GM23338 (cell line): Measurements from ENCODE around the gene FHIT. TPM values are rescaled to one million over a fixed set of nuclear protein-coding genes. Genes with fewer than 3 reads are reported as not detected.

ENCODE experiments used
- ATAC-seq: fragments of 200-7000 bp; cut with Tn5 transposase; 3 replicates; pipeline ENCODE4 v1.9.1; 2020
- DNase-seq: peaks from one replicate; pipeline ENCODE4 v3.0.0-alpha.2; 2015; ENCODE audit warnings: low spot score
- H2AFZ ChIP-seq: fragments of 200-600 bp; sonication (generic); 2 replicates; pipeline ENCODE4 v1.8.0; 2016; ENCODE audit warnings: antibody characterized with exemption, mild to moderate bottlenecking, moderate library complexity
- H3F3A ChIP-seq: fragments of 200-600 bp; sonication (generic); replicated peaks from 2 replicates; pipeline ENCODE4 v1.8.0; 2017; ENCODE audit warnings: antibody characterized with exemption, mixed run types, low read depth
- H3K27ac ChIP-seq: fragments of 200-600 bp; sonication (generic); 2 replicates; pipeline ENCODE4 v1.6.1; 2016; ENCODE audit warnings: low read depth
- H3K27me3 ChIP-seq: fragments of 200-600 bp; sonication (generic); 2 replicates; pipeline ENCODE4 v1.8.0; 2016; ENCODE audit warnings: mild to moderate bottlenecking, mixed run types, moderate library complexity; ENCODE audit not compliant: insufficient read depth
- H3K36me3 ChIP-seq: fragments of 200-600 bp; sonication (generic); 2 replicates; pipeline ENCODE4 v1.8.0; 2016; ENCODE audit warnings: mild to moderate bottlenecking; ENCODE audit not compliant: insufficient read depth
- H3K4me1 ChIP-seq: fragments of 200-600 bp; sonication (generic); 2 replicates; pipeline ENCODE4 v1.8.0; 2016; ENCODE audit warnings: mild to moderate bottlenecking, moderate library complexity; ENCODE audit not compliant: insufficient read depth
- H3K4me2 ChIP-seq: fragments of 200-600 bp; sonication (generic); 2 replicates; pipeline ENCODE4 v1.7.1; 2017; ENCODE audit warnings: mixed run types
- H3K4me3 ChIP-seq: fragments of 200-600 bp; sonication (generic); 2 replicates; pipeline ENCODE4 v1.6.1; 2016; ENCODE audit warnings: mixed run types
- H3K79me2 ChIP-seq: fragments of 200-600 bp; sonication (generic); replicated peaks from 2 replicates; pipeline ENCODE4 v1.8.0; 2017; ENCODE audit warnings: mild to moderate bottlenecking; ENCODE audit not compliant: insufficient read depth
- H3K9me2 ChIP-seq: fragments of 200-600 bp; sonication (generic); 2 replicates; pipeline ENCODE4 v1.8.0; 2017; ENCODE audit not compliant: insufficient read depth
- H4K20me1 ChIP-seq: fragments of 200-600 bp; sonication (generic); replicated peaks from 2 replicates; pipeline ENCODE4 v1.8.0; 2017; ENCODE audit warnings: mild to moderate bottlenecking; ENCODE audit not compliant: insufficient read depth
- H3K27ac Mint-ChIP-seq: 2 replicates; pipeline ENCODE4 v1.8.0; 2020; ENCODE audit warnings: inconsistent platforms, mild to moderate bottlenecking, moderate library complexity, mixed read lengths
- H3K27me3 Mint-ChIP-seq: 3 replicates; pipeline ENCODE4 v1.8.0; 2022; ENCODE audit warnings: low read depth, mild to moderate bottlenecking, moderate library complexity, mixed read lengths, inconsistent platforms; ENCODE audit not compliant: insufficient read depth, poor library complexity
- H3K36me3 Mint-ChIP-seq: 3 replicates; pipeline ENCODE4 v1.8.0; 2021; ENCODE audit warnings: low read depth, mild to moderate bottlenecking, inconsistent platforms, moderate library complexity, mixed read lengths
- H3K4me1 Mint-ChIP-seq: 3 replicates; pipeline ENCODE4 v1.8.0; 2020; ENCODE audit warnings: mild to moderate bottlenecking, inconsistent platforms, mixed read lengths
- H3K4me3 Mint-ChIP-seq: 3 replicates; pipeline ENCODE4 v1.8.0; 2021; ENCODE audit warnings: moderate library complexity, mild to moderate bottlenecking, inconsistent platforms, mixed read lengths
- H3K9me3 Mint-ChIP-seq: 3 replicates; pipeline ENCODE4 v1.8.0; 2020; ENCODE audit warnings: moderate library complexity, mild to moderate bottlenecking, inconsistent platforms, mixed read lengths
- CREB1 ChIP-seq: fragments of 250-450 bp; sonication (Bioruptor Pico); IDR thresholded peaks from 2 replicates; pipeline ENCODE4 v1.5.0; 2020; ENCODE audit warnings: low read depth, mild to moderate bottlenecking, moderate library complexity
- EZH2phosphoT487 ChIP-seq: fragments of 200-600 bp; sonication (generic); IDR thresholded peaks from one replicate; pipeline ENCODE4 v1.8.1; 2018; ENCODE audit warnings: antibody characterized with exemption; ENCODE audit not compliant: unreplicated experiment
- JUNB ChIP-seq: IDR thresholded peaks from one replicate; pipeline ENCODE4 v1.6.1; 2016; ENCODE audit warnings: antibody characterized with exemption; ENCODE audit not compliant: unreplicated experiment
- NANOG ChIP-seq: IDR thresholded peaks from 2 replicates; pipeline ENCODE4 v1.6.1; 2016; ENCODE audit warnings: antibody characterized with exemption, borderline replicate concordance
- POLR2AphosphoS5 ChIP-seq: IDR thresholded peaks from 2 replicates; pipeline ENCODE4 v1.6.1; 2016; ENCODE audit warnings: antibody characterized with exemption, low read depth
- STAT1 ChIP-seq: IDR thresholded peaks from one replicate; pipeline ENCODE4 v1.6.1; 2016; ENCODE audit warnings: antibody characterized with exemption; ENCODE audit not compliant: unreplicated experiment
- ZNF114 ChIP-seq: fragments of 250-450 bp; sonication (Bioruptor Pico); IDR thresholded peaks from 2 replicates; pipeline ENCODE4 v1.5.0; 2020; ENCODE audit warnings: mild to moderate bottlenecking, moderate library complexity
- ZNF331 ChIP-seq: fragments of 250-450 bp; sonication (Bioruptor Pico); IDR thresholded peaks from 2 replicates; pipeline ENCODE4 v1.5.0; 2020; ENCODE audit warnings: low read depth, mild to moderate bottlenecking, moderate library complexity
- polyA plus RNA-seq: library from polyadenylated mRNA; unstranded; fragments of >200 nt; fragmentation: Nextera tagmentation; extraction: Ambion mirVana; gene quantifications from 2 replicates; pipeline ENCODE4 v1.2.1, GENCODE V29; 2016
- total RNA-seq: library from RNA; depleted of rRNA; stranded (reverse); fragments of >200 nt; shearing (Covaris generic); gene quantifications from 2 replicates; pipeline ENCODE4 v1.2.3, GENCODE V29; 2014
- TF ChIP-seq, protein P1 (sequence below): fragments of 250-450 bp; sonication (Bioruptor Pico); IDR thresholded peaks from 2 replicates; pipeline ENCODE4 v1.5.0; 2020; ENCODE audit warnings: mild to moderate bottlenecking, moderate library complexity
- TF ChIP-seq, protein P2 (sequence below): IDR thresholded peaks from one replicate; pipeline ENCODE4 v1.6.1; 2018; ENCODE audit warnings: antibody characterized with exemption; ENCODE audit not compliant: unreplicated experiment
- TF ChIP-seq, protein P3 (sequence below): IDR thresholded peaks from 2 replicates; pipeline ENCODE4 v1.6.1; 2016; ENCODE audit warnings: antibody characterized with exemption
- TF ChIP-seq, protein P4 (sequence below), 2 experiments: fragments of 200-600 bp in 1 of 2; sonication (generic) in 1 of 2; conservative IDR thresholded peaks; 2 replicates each; pipeline versions ENCODE4 v1.5.1 to v1.6.1; 2016 to 2017; ENCODE audit warnings: antibody characterized with exemption in 2 of 2, low read depth in 2 of 2, mild to moderate bottlenecking in 2 of 2, moderate library complexity in 1 of 2

Gene FHIT
- total and polyA plus RNA-seq, 2 experiments from 2014 or later = 3.0 to 8.3 TPM

DNA sequence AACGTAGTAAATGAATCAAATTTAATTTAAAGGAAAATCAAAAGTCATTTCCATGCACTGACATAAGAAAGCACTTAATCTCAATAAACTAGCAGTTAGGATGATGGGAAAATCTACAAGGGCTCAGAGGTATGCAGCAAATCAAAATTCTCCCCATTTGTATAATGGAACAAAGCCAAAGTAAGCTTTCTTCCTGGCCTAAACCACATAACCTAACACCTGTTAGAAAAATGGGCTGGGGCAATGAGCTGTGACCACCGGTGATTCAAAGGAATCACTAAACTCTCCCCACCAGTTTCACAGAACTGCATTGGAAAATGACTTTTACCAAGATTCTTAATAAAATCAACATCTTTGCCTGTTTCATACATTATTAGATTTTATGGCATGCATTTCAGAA is 1024.3 kb downstream of the FHIT start:
- H3K27ac ChIP-seq = no peak overlapping the region
- TF ChIP-seq, protein P1, sequence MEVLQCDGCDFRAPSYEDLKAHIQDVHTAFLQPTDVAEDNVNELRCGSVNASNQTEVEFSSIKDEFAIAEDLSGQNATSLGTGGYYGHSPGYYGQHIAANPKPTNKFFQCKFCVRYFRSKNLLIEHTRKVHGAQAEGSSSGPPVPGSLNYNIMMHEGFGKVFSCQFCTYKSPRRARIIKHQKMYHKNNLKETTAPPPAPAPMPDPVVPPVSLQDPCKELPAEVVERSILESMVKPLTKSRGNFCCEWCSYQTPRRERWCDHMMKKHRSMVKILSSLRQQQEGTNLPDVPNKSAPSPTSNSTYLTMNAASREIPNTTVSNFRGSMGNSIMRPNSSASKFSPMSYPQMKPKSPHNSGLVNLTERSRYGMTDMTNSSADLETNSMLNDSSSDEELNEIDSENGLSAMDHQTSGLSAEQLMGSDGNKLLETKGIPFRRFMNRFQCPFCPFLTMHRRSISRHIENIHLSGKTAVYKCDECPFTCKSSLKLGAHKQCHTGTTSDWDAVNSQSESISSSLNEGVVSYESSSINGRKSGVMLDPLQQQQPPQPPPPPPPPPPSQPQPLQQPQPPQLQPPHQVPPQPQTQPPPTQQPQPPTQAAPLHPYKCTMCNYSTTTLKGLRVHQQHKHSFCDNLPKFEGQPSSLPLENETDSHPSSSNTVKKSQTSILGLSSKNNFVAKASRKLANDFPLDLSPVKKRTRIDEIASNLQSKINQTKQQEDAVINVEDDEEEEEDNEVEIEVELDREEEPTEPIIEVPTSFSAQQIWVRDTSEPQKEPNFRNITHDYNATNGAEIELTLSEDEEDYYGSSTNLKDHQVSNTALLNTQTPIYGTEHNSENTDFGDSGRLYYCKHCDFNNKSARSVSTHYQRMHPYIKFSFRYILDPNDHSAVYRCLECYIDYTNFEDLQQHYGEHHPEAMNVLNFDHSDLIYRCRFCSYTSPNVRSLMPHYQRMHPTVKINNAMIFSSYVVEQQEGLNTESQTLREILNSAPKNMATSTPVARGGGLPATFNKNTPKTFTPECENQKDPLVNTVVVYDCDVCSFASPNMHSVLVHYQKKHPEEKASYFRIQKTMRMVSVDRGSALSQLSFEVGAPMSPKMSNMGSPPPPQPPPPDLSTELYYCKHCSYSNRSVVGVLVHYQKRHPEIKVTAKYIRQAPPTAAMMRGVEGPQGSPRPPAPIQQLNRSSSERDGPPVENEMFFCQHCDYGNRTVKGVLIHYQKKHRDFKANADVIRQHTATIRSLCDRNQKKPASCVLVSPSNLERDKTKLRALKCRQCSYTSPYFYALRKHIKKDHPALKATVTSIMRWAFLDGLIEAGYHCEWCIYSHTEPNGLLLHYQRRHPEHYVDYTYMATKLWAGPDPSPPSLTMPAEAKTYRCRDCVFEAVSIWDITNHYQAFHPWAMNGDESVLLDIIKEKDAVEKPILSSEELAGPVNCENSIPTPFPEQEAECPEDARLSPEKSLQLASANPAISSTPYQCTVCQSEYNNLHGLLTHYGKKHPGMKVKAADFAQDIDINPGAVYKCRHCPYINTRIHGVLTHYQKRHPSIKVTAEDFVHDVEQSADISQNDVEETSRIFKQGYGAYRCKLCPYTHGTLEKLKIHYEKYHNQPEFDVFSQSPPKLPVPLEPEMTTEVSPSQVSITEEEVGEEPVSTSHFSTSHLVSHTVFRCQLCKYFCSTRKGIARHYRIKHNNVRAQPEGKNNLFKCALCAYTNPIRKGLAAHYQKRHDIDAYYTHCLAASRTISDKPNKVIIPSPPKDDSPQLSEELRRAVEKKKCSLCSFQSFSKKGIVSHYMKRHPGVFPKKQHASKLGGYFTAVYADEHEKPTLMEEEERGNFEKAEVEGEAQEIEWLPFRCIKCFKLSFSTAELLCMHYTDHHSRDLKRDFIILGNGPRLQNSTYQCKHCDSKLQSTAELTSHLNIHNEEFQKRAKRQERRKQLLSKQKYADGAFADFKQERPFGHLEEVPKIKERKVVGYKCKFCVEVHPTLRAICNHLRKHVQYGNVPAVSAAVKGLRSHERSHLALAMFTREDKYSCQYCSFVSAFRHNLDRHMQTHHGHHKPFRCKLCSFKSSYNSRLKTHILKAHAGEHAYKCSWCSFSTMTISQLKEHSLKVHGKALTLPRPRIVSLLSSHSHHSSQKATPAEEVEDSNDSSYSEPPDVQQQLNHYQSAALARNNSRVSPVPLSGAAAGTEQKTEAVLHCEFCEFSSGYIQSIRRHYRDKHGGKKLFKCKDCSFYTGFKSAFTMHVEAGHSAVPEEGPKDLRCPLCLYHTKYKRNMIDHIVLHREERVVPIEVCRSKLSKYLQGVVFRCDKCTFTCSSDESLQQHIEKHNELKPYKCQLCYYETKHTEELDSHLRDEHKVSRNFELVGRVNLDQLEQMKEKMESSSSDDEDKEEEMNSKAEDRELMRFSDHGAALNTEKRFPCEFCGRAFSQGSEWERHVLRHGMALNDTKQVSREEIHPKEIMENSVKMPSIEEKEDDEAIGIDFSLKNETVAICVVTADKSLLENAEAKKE (CRISPR knock-in tag) = no peak
- no peak for TF ChIP-seq ZNF331
- TF ChIP-seq, protein P2, sequence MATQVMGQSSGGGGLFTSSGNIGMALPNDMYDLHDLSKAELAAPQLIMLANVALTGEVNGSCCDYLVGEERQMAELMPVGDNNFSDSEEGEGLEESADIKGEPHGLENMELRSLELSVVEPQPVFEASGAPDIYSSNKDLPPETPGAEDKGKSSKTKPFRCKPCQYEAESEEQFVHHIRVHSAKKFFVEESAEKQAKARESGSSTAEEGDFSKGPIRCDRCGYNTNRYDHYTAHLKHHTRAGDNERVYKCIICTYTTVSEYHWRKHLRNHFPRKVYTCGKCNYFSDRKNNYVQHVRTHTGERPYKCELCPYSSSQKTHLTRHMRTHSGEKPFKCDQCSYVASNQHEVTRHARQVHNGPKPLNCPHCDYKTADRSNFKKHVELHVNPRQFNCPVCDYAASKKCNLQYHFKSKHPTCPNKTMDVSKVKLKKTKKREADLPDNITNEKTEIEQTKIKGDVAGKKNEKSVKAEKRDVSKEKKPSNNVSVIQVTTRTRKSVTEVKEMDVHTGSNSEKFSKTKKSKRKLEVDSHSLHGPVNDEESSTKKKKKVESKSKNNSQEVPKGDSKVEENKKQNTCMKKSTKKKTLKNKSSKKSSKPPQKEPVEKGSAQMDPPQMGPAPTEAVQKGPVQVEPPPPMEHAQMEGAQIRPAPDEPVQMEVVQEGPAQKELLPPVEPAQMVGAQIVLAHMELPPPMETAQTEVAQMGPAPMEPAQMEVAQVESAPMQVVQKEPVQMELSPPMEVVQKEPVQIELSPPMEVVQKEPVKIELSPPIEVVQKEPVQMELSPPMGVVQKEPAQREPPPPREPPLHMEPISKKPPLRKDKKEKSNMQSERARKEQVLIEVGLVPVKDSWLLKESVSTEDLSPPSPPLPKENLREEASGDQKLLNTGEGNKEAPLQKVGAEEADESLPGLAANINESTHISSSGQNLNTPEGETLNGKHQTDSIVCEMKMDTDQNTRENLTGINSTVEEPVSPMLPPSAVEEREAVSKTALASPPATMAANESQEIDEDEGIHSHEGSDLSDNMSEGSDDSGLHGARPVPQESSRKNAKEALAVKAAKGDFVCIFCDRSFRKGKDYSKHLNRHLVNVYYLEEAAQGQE = no peak
- TF ChIP-seq EZH2phosphoT487 = no peak
- TF ChIP-seq, protein P3, sequence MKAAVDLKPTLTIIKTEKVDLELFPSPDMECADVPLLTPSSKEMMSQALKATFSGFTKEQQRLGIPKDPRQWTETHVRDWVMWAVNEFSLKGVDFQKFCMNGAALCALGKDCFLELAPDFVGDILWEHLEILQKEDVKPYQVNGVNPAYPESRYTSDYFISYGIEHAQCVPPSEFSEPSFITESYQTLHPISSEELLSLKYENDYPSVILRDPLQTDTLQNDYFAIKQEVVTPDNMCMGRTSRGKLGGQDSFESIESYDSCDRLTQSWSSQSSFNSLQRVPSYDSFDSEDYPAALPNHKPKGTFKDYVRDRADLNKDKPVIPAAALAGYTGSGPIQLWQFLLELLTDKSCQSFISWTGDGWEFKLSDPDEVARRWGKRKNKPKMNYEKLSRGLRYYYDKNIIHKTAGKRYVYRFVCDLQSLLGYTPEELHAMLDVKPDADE = no peak
- TF ChIP-seq, protein P4, sequence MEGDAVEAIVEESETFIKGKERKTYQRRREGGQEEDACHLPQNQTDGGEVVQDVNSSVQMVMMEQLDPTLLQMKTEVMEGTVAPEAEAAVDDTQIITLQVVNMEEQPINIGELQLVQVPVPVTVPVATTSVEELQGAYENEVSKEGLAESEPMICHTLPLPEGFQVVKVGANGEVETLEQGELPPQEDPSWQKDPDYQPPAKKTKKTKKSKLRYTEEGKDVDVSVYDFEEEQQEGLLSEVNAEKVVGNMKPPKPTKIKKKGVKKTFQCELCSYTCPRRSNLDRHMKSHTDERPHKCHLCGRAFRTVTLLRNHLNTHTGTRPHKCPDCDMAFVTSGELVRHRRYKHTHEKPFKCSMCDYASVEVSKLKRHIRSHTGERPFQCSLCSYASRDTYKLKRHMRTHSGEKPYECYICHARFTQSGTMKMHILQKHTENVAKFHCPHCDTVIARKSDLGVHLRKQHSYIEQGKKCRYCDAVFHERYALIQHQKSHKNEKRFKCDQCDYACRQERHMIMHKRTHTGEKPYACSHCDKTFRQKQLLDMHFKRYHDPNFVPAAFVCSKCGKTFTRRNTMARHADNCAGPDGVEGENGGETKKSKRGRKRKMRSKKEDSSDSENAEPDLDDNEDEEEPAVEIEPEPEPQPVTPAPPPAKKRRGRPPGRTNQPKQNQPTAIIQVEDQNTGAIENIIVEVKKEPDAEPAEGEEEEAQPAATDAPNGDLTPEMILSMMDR (conservative IDR thresholded peaks at IDR 0.05; ENCODE audit: low read depth in 2 of 2) = no peak
- no peak for TF ChIP-seq POLR2AphosphoS5
- no peak for TF ChIP-seq JUNB
- TF ChIP-seq ZNF114 (CRISPR knock-in tag) = no peak
- no peak for TF ChIP-seq CREB1 (CRISPR knock-in tag)
- TF ChIP-seq STAT1 = no peak
- no peak for TF ChIP-seq NANOG
- Mint-ChIP-seq H3K4me3 (no peak overlapping the region), H3K9me3 (no peaks in the 10 kb centered on the region), H3K27me3 (peaks cover 1% of the 10 kb centered on the region), H3K27ac (no peak overlapping the region), H3K36me3 (no peaks in the 10 kb centered on the region), H3K4me1 (no peaks in the 10 kb centered on the region)
- DNase-seq (no peak), ATAC-seq (no peak)
- H3K4me2 ChIP-seq = no peak overlapping the region
- H4K20me1 ChIP-seq = no peaks in the 10 kb centered on the region
- H3K4me3 ChIP-seq = no peak overlapping the region
- no peaks in the 10 kb centered on the region for H3K4me1 ChIP-seq
- H3K36me3 ChIP-seq = no peaks in the 10 kb centered on the region
- no peak overlapping the region for H2AFZ ChIP-seq
- no peaks in the 10 kb centered on the region for H3K79me2 ChIP-seq
- no peaks in the 10 kb centered on the region for H3F3A ChIP-seq
- peaks cover 13% of the 10 kb centered on the region for H3K9me2 ChIP-seq
- no peaks in the 10 kb centered on the region for H3K27me3 ChIP-seq
